NK-92 treated with Interleukin-12 subunit alpha and Interleukin-12 subunit beta, amount 100 ng/mL, for 24 hours (cell line): ENCODE measurements around the gene COP1.
"Not testable (repeated sequence)": the region's sequence is repeated elsewhere in the genome, so short reads cannot be mapped to it uniquely, and the experiment has no call there.

ENCODE experiments used
- DNase-seq: peaks from one replicate; lab custom pipeline; 2025; lab: John Stamatoyannopoulos, UW

The COP1 gene

GRCh38 chr1:176206961-176207902 is at the start of gene COP1:
Gene COP1, minus strand, starts transcription at chr1:176207286. Its CDS starts 308 bp downstream, at chr1:176206978.
- peak; percentile 97 for DNase-seq

- no peak for DNase-seq
These were observed 45.1 kb upstream of the COP1 start for GRCh38 chr1:176252191-176252590.

- DNase-seq = no peak
These were observed 37.8 kb upstream of the COP1 start for GRCh38 chr1:176244851-176245250.

- DNase-seq = no peak
These were observed 36.7 kb upstream of the COP1 start for GRCh38 chr1:176243746-176244145.

GRCh38 chr1:176241385-176242015 is 34.4 kb upstream of the COP1 start:
- no peak for DNase-seq

- DNase-seq = not testable (repeated sequence)
These were observed 26.6 kb upstream of the COP1 start for GRCh38 chr1:176233657-176234056.

- no peak for DNase-seq
These were observed 20.5 kb upstream of the COP1 start for GRCh38 chr1:176227579-176227978.

GRCh38 chr1:176225911-176226310 is 18.8 kb upstream of the COP1 start:
- DNase-seq = no peak

- DNase-seq = no peak
These were observed 18.4 kb upstream of the COP1 start for GRCh38 chr1:176225479-176225875.

GRCh38 chr1:176222196-176222595 is 15.1 kb upstream of the COP1 start:
- DNase-seq = no peak

- DNase-seq = no peak
These were observed 13.1 kb upstream of the COP1 start for GRCh38 chr1:176220100-176220689.

- DNase-seq = no peak
These were observed 10.5 kb upstream of the COP1 start for GRCh38 chr1:176217461-176218099.

- no peak for DNase-seq
These were observed 8.9 kb upstream of the COP1 start for GRCh38 chr1:176216031-176216430.

- DNase-seq = no peak
These were observed 4.5 kb upstream of the COP1 start for GRCh38 chr1:176211396-176212165.

GRCh38 chr1:176208034-176208433 is 948 bp upstream of the COP1 start:
- DNase-seq = no peak

- DNase-seq = peak; percentile 42
These were observed 803 bp downstream of the COP1 start for GRCh38 chr1:176206006-176206960.

- no peak for DNase-seq
These were observed 1.7 kb downstream of the COP1 start for GRCh38 chr1:176205332-176205914.

- DNase-seq = not testable (repeated sequence)
These were observed 2.4 kb downstream of the COP1 start for GRCh38 chr1:176204655-176205054.

- DNase-seq = no peak
These were observed 3.4 kb downstream of the COP1 start for GRCh38 chr1:176203735-176204134.

- DNase-seq = no peak
These were observed 5.5 kb downstream of the COP1 start for GRCh38 chr1:176201568-176201967.
